Subcutaneous adipose tissue (tissue), 4 donors: ENCODE measurements around the gene C1QTNF8. TPM values are rescaled to one million over a fixed set of nuclear protein-coding genes. Genes with fewer than 3 reads are reported as not detected.

ENCODE experiments used
- total RNA-seq, 4 donors: library from RNA; depleted of rRNA; stranded (reverse); fragments of >200 nt; gene quantifications; one replicate each; pipeline ENCODE4 v1.1.0, GENCODE V29; 2016
- TF ChIP-seq, protein P1 (sequence below): fragments of 450-650 bp; IDR thresholded peaks from one replicate; pipeline ENCODE4 v1.5.1; 2016; ENCODE audit warnings: low read depth, mild to moderate bottlenecking, control low read depth, antibody characterized with exemption, moderate library complexity

The C1QTNF8 gene
- total RNA-seq, 4 donors from 2014 or later = not detected

DNA sequence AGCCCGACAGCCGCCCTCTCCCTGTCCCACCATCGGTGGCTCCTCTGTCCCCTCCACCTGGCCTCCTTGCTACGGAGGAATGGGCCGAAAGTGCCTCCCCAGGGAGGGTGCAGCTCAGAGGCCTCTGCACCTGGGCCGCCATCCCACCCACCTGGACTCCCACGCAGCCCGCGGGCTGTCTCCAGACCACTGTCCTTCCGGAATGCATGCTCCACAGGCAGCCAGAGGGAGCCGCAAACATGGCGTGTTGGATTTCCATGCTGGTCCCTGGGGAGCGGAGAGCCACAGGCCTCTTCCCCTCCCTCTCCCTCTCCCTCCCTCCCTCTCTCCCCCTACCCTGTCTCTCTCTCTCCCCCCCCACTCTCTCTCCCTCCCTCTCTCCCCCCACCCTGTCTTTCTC, 20.5 kb downstream of the C1QTNF8 start:
- TF ChIP-seq, protein P1, sequence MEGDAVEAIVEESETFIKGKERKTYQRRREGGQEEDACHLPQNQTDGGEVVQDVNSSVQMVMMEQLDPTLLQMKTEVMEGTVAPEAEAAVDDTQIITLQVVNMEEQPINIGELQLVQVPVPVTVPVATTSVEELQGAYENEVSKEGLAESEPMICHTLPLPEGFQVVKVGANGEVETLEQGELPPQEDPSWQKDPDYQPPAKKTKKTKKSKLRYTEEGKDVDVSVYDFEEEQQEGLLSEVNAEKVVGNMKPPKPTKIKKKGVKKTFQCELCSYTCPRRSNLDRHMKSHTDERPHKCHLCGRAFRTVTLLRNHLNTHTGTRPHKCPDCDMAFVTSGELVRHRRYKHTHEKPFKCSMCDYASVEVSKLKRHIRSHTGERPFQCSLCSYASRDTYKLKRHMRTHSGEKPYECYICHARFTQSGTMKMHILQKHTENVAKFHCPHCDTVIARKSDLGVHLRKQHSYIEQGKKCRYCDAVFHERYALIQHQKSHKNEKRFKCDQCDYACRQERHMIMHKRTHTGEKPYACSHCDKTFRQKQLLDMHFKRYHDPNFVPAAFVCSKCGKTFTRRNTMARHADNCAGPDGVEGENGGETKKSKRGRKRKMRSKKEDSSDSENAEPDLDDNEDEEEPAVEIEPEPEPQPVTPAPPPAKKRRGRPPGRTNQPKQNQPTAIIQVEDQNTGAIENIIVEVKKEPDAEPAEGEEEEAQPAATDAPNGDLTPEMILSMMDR = no peak

DNA sequence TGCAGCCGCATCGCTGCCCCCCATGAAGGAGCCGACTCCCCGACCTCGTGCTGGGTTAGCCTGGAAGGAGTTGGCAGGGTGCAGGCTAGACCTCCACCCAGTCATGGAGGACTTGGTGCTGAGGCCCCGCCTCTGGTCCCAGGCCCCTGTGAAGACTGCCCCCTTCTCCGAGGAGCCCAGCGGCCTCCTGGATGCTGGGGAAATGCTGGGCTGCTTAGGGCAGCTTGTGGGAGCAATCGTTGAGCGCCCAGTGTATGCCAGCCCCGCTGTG, 21.7 kb downstream of the C1QTNF8 start:
- TF ChIP-seq, protein P1 = no peak

DNA sequence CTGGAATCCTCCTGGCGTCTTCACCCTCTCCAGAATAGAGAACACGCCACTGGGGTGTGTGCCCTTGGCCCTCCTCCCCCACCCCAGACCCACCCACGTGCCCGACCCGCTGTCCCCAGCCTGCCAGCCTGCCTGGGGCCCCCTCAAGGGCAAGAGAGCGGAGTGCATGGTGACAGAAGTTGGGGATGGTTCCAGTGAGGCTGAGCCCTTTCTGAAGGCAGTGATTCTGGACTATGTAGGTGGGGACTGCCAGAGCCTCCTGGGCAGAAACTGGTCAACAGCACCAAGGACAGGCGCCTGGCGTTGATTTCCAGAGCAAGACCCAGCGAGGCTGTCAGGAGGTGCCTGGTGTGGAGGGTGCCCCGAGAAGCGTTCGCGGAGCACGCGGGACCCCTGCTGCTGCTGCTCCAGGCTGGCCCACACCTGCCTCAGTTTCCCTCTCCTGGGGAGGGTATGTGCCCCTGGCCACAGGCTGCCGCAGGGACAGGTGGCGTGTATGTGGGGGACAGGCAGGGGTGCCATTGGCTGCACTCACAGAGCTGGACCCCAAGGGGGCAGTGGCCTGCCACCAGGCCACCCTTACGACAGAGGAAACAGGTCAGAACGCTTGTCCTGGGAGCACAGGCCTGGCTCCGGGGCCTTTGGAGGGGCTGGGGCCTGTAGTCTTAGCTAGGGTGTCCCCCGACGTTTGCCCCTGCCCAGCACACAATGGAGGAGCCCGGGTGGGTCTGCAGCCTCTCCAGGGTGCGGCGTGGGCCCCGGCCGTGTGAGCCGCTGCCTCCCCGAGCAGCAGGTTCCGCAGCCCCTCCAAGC, 22.3 kb downstream of the C1QTNF8 start:
- TF ChIP-seq, protein P1 = no peak

DNA sequence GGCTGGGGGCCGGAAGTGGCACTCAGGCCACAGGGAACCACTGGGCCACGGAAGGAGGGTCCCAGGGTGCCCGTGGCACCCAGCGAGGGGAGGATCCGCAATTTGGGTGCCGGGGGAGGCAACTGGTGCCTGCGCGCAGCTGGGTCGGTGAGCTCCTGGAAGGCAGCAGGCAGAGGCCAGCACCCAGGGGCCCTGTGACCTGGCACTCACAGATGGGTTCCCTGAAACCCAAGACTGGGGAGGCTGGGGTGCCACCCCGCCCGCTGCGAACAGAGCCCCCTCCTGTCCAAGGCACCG, 22.8 kb downstream of the C1QTNF8 start:
- TF ChIP-seq, protein P1 = no peak

DNA sequence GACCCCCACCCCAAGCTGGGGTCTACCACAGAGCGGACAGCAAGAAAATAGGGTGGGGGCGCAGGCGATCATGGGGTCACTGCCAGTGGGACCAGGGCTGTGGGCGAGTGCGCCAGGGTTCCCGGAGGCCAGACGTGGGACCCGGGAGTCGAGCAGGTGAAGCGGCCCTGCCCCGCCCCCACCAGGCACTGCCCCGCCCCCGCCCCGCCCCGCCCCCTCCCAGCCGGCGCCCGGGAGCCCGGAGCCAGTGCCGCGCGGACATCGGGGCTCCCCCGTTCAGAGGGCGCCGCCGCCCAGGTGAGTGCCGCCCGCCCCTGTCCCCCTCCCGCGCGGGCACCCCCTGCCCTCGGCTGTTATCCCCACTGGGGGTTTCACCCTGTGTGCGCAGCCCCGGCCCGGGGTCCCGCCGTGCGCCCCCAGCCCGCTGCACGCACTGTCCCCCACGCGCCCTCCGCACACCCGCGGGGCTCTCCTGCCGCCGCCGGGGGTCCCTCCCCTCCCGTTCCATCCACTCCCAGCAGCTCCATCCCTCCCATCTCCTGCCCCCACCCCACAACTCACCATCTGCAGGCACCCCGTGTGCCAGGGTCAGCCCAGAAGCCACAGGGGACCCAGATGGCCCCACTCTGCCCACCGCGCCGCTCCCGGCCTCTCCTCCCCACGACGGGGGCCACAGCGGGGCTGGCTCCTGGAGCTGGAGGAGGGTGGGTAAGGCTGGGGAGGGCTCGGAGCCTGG, 23.4 kb downstream of the C1QTNF8 start, which contains the start of gene SSTR5:
Gene SSTR5 (plus strand): TSS at position 222 of the 736 bp plus-strand sequence. CDS start 6,122 bp downstream, outside the sequence.
- TF ChIP-seq, protein P1 = no peak

DNA sequence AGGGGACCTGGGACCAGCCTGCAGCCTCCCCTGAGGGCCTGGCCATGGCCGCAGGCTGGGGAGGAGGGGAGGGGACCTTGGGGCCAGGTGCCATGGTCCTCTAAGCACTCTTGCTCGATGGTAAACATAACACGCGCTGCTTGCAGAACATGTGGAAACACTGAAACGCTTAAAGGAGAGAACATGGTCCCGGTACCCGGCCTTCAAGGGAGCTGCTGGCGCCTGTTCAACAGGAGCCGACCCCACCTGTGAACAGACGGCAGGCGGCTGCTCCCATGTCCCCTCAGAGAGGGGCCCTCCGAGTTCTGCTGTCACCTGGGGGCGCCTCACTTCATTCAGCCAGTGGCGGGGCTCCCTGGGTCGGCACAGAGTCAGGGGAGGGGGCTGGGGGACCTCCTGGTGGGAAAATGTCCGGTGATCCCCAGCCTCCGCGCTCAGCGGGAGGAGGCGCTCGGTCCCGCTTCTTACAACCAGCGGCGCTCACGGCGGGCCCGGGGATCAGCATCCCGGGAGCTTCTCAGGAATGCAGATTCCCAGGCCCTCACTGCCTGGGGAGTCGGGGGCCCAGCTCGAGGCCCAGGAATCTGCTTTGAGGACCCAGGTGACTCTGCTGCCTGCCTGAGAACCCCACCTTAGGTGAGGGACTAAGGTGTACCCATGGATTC, 24.4 kb downstream of the C1QTNF8 start:
- TF ChIP-seq, protein P1 = no peak

DNA sequence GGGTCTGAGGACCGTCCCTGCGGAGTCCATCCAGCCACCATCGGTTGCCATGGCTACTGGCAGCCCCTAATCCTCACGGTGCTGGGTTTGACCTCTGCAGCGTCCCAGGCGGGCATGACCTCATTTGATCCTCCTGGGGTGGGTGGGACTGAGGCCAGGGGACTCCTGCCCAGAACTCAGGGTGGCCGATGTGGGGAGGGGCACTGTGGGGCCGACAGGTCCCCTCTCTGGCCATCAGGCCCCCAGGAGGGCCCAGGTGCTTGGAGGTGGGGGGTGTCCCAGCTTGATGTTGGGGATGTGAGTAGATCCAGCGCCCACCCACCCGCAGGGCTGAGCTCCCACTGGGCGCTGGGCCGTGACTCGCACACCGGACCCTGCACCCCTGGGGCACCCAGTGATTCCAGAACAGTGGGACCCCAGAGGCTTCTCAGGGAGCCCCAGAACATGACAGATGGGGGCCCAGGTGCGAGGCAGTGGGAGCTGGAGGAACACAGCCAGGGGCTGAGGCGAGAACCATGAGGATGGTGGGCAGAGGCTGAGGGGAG, 25.1 kb downstream of the C1QTNF8 start:
- TF ChIP-seq, protein P1 = no peak
